Ishikawa (cell line): ENCODE data around the gene CARD8.

Experiments used
- CEBPB ChIP-seq: IDR thresholded peaks from 2 replicates; pipeline ENCODE4 v1.6.1; 2012
- CREB1 ChIP-seq: IDR thresholded peaks from 2 replicates; pipeline ENCODE4 v1.6.1; 2012; ENCODE audit warnings: low read depth
- EGR1 ChIP-seq: IDR thresholded peaks from 2 replicates; pipeline ENCODE4 v1.6.1; 2012
- EP300 ChIP-seq: IDR thresholded peaks from 2 replicates; pipeline ENCODE4 v1.6.1; 2012; ENCODE audit warnings: borderline replicate concordance
- FOXM1 ChIP-seq: IDR thresholded peaks from 2 replicates; pipeline ENCODE4 v1.6.1; 2012; ENCODE audit warnings: low read depth, borderline replicate concordance
- MAX ChIP-seq: IDR thresholded peaks from 2 replicates; pipeline ENCODE4 v1.6.1; 2012
- NFIC ChIP-seq: IDR thresholded peaks from 2 replicates; pipeline ENCODE4 v1.6.1; 2012
- RAD21 ChIP-seq: IDR thresholded peaks from 2 replicates; pipeline ENCODE4 v1.6.1; 2012; ENCODE audit warnings: low read depth
- REST ChIP-seq: IDR thresholded peaks from 2 replicates; pipeline ENCODE4 v1.6.1; 2012; ENCODE audit warnings: low read depth, mild to moderate bottlenecking
- TAF1 ChIP-seq: IDR thresholded peaks from 2 replicates; pipeline ENCODE4 v1.6.1; 2012; ENCODE audit warnings: low read depth, mild to moderate bottlenecking
- TCF12 ChIP-seq: IDR thresholded peaks from 2 replicates; pipeline ENCODE4 v1.6.1; 2012; ENCODE audit warnings: low read depth
- TEAD4 ChIP-seq: IDR thresholded peaks from 2 replicates; pipeline ENCODE4 v1.6.1; 2012
- USF1 ChIP-seq: IDR thresholded peaks from 2 replicates; pipeline ENCODE4 v1.6.1; 2012
- YY1 ChIP-seq: IDR thresholded peaks from 2 replicates; pipeline ENCODE4 v1.6.1; 2012; ENCODE audit warnings: low read depth
- ZBTB7A ChIP-seq: IDR thresholded peaks from 2 replicates; pipeline ENCODE4 v1.6.1; 2012; ENCODE audit warnings: low read depth

The CARD8 gene

DNA sequence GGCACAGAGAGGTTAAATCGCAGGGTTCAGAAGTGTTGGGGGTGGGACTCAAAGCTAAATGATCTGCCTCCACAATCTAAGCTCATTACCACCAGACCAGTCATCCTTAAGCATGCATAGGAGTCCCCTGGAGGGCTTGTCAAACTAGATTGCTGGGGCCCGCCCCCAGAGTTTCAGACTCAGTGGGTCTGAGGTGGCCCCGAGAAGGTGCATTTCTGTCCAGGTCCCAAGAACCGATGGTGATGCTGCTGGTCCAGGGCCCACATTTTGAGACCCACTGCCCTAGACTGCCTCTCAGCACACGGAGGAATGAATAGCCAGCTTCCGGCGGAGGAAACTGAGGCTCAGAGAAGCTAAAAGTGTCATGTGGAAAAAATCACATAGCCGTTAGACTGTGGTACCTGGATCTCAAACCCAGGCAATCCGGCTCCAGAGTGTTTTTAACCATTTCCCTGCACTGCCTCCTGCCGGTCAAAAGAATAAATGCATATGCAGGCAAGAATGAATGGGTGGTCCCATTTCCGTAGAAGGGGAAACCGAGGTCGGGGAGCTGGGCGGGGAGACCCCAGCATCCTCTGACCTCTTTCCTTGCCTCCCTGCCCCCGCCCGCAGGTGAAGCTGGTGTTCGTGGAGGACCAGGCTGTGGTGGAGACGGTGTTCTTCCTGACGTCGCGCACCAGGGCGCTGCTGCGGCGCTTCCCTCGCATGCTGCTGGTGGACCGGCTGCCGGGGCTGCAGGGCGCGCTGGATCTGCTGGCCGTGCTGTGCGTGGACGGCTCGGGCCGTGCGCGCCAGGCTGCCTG, 61.5 kb downstream of the CARD8 start:
- no peak for TF ChIP-seq ZBTB7A
- peak; percentile 12; the same call in 1 of the 2 replicates for TF ChIP-seq RAD21

- no peak for TF ChIP-seq YY1
- TF ChIP-seq NFIC = no peak
- no peak for TF ChIP-seq EP300
- TF ChIP-seq FOXM1 = no peak
- no peak for TF ChIP-seq ZBTB7A
- TF ChIP-seq CREB1 = no peak
These were observed 63.0 kb downstream of the CARD8 start for GRCh38 chr19:48192750-48193149.

DNA sequence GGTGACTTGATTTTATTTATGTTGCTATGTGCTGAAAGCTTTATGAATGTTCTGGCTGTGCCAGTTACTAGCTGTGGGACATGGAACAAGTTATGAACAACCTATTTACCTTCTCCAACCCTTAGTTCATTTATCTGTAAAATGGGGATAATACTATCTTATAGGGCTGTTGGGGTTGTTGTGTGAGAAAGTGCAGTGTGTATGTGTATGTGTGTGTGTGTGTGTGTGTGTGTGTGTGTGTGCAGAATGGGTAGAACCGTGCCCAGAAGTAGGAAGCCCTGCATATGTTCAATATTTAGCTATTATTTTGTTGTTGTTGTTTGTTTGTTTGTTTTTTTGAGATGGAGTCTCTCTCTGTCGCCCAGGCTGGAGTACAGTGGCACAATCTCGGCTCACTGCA, 64.8 kb downstream of the CARD8 start:
- TF ChIP-seq REST = no peak
- no peak for TF ChIP-seq CREB1
- TF ChIP-seq EGR1 = no peak
- no peak for TF ChIP-seq TAF1
- no peak for TF ChIP-seq NFIC
- TF ChIP-seq MAX = no peak
- no peak for TF ChIP-seq RAD21
- no peak for TF ChIP-seq TCF12
- no peak for TF ChIP-seq FOXM1
- no peak for TF ChIP-seq EP300
- no peak for TF ChIP-seq ZBTB7A
- no peak for TF ChIP-seq TEAD4
- TF ChIP-seq CEBPB = no peak
- no peak for TF ChIP-seq YY1
- TF ChIP-seq USF1 = no peak

DNA sequence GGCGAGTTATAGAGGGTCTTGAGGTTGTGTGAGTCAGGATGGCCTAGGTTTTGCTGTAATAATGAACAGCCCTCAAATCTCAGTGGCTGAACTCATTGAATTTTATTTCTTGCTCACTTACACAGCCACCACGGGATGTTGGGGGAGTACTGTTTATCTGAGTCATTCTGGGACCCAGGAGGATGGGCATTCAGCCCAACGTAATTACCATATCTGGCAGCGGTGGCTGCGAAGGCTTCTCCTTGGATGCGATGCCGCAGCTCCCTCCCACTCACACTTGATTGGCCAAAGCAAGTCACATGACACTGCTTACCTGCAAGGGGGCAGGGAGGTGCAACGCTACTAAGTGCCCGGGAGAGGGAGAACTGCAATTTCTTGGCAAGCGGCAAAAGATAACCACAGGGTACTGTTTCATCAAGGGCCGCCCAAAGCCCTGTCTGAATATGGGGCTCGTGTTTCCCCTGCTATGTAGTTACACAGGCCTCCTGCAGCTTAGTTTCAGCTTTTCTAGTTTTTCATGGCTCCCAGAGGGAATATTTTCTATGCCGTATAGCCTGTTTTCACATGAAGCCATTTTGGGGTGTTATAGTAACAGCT, 65.3 kb downstream of the CARD8 start:
- TF ChIP-seq MAX (peak; percentile 58), FOXM1 (no peak), TAF1 (no peak), TCF12 (0 out of 2 replicates have a peak, but pooled peaks have one; percentile 24), CEBPB (no peak), EP300 (no peak), TEAD4 (no peak), RAD21 (peak; percentile 36), YY1 (no peak), USF1 (peak; percentile 97), CREB1 (no peak), REST (no peak), EGR1 (no peak), ZBTB7A (no peak), NFIC (peak; percentile 76)

DNA sequence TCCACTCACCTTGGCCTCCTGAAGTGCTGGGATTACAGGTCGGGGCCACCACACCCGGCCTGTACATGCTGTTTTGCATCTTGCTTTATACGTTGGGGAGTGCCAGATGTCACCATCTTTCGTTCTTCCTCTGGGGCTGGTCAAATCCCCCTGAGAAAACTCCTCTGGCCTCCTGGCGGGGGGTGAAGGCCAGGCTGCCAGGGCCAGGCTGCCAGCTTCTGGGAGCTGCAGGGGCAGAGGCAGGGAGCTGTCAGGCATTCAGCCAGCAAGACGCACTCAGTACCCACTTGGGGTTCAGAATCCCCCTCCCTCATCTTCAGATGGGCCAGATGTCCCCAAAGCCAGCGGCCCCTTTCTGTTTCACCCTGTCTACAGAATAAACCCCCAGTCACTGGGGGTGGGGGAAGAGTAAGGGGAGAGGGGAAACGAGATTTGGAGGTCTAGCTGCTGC, 69.1 kb downstream of the CARD8 start:
- TF ChIP-seq FOXM1 = no peak
- no peak for TF ChIP-seq EGR1
- no peak for TF ChIP-seq CREB1
- TF ChIP-seq NFIC = no peak
- TF ChIP-seq YY1 = no peak
- no peak for TF ChIP-seq EP300
- no peak for TF ChIP-seq CEBPB
- no peak for TF ChIP-seq TEAD4

DNA sequence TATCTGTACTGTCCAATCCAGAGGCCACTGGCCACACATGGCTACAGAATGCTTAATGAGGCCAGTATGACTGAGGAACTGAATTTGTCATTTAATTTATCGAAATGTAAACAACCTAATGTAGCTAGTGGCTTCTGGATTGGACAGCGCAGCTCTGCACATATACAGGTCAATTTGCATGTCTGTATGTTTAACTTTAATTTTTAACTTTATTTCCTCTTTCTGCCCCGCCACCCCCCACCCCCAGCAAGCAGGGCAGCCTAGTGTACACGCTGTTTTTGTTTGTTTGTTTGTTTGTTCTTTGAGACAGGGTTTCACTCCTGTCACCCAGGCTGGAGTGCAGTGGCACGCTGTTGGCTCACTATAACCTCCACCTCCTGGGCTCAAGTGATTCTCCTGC, 69.7 kb downstream of the CARD8 start:
- TF ChIP-seq EP300 (no peak), EGR1 (no peak), NFIC (no peak), USF1 (no peak), MAX (no peak), FOXM1 (no peak), REST (no peak), RAD21 (no peak), YY1 (no peak), TAF1 (no peak), TEAD4 (no peak), CEBPB (no peak), ZBTB7A (no peak)
